GM18505 (cell line): Measurements from ENCODE around the gene CISH.

Experiments used
- ATAC-seq: cut with Tn5 transposase; IDR thresholded peaks from one replicate; pipeline ENCODE4 v1.9.1; 2021; ENCODE audit not compliant: unreplicated experiment
- POLR2A ChIP-seq: IDR thresholded peaks from 4 replicates; pipeline ENCODE4 v1.6.1; 2011; ENCODE audit warnings: borderline replicate concordance; ENCODE audit not compliant: insufficient read depth, insufficient read length; ENCODE audit errors: extremely low read depth

Gene CISH

DNA sequence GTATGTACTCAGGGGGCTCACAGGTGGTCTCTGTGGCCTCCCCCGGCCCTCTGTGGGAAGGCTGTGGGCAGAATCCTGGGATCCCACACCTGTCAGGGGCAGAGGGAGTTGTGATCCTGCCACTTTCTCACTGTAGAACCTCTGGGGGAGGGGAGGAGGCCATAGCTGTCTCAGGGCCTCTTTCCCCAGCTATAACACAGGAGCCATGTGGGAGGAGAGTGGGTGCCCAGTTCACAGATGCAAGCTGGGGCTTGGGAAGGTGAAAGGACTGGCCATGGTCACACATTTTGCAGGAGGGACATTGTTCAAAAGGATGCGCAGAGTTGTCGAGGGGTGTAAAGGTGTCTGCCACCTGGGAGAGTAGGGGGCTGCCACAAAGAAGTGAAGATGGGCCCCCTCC, 17.0 kb upstream of the CISH start:
- no peak for ATAC-seq
- no peak for TF ChIP-seq POLR2A

DNA sequence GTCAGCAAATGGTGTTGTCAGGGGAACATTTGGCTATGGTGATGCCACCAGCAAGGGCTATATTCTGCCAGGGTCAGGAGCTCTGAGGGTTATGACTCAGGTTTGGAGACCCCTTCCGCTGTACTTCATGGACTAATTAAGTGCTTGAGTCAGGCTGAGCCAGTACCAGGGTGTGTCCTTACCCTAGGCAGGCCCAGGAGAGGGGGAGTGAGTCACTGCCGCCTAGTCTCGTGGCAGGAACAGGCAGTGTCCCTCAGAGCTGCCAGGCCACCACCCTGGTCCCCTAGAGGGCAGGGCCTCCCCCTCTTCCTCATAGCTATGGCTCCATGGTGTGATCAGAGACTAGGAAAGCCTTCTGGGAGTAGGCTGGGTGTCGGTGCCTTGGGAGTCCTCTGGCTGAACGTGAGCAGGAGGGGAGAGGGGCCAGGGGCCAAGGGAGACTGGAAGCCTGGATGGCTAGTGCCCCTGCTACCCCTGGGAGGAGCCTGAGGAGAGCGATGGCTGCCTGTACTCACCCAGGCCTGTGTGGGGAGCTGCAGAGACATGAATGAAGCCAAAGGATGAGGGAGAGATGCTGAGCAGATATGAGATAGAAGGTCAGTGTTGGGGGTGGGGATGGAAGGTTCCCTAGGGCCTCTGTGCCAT, 16.0 kb upstream of the CISH start:
- ATAC-seq, result no peak
- no peak for TF ChIP-seq POLR2A

DNA sequence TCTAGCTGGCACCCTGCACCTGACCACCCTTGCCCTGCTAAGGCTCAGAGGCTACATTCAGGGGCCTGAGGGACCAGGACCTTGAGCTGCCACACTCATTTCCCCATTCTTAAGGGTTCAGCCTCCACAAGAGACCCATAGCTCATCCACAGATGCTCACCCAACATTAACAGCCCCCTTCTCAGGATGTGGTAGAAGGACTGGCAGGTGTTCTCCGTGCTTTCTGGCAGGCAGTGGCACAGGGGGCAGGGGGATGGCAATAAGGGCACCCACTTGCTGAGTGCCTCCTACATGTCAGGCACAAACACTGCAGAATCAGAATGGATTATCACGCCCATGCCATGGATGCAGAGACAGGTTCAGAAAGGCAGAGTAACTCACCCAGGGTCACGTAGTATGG, 14.8 kb upstream of the CISH start:
- no peak for TF ChIP-seq POLR2A
- no peak for ATAC-seq

GRCh38 chr3:50625231-50626182, 13.9 kb upstream of the CISH start:
- TF ChIP-seq POLR2A, result no peak
- no peak for ATAC-seq

GRCh38 chr3:50624634-50625033, 13.1 kb upstream of the CISH start:
- TF ChIP-seq POLR2A, result no peak
- ATAC-seq, result no peak

DNA sequence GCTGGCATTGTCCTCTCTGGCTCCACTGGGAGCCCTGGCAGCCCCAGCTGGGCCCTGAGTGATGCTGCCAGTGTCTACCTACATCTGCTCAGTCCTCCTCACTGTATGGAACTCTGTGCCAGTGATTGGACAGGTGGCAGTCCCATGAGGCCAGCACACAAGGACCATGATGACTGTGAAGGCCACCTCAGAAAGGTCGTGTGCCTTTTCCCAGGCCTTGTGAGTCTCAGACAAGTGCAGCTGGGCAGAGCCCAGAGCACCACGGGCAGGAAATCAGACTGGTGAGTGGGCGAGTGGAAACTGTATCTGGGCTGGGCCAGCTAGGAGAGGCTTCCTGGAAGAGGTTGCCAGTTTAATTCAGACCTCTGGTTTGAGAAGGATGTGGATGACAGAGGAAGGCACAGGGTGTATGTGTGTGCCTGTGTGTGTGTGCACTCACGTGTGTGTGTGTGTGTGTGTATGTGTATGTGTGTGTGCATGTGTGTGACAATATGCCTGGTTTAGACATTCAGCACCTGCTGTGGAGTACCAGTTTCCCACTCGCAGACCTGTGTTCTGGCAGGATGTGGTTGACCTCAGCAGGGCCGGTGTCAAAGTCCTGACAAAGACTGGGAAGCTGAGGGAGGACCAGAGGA, 12.4 kb upstream of the CISH start:
- peak; percentile 42 for ATAC-seq
- no peak for TF ChIP-seq POLR2A

DNA sequence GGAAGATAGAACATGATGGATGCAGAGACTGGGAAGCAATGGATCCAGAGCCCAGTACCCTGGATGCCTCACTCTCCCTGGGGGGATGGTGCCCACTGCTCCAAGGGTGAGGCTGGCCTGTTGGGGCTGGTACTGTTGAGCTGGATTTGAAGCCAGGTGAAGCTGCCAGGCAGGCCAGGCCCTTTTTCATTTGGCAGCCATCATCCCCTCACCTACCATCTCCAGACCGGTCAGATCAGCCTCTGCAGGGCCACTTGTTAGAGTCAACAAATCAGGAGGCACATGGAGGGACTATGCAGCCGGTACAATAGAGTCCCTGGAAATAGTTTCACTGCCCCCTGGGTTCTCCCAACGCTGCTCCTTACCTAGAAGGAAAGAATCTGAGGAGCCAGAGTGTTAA, 11.3 kb upstream of the CISH start:
- no peak for ATAC-seq
- TF ChIP-seq POLR2A, result no peak

- ATAC-seq, result no peak
- no peak for TF ChIP-seq POLR2A
These were observed 9.2 kb upstream of the CISH start for GRCh38 chr3:50620820-50621219.

DNA sequence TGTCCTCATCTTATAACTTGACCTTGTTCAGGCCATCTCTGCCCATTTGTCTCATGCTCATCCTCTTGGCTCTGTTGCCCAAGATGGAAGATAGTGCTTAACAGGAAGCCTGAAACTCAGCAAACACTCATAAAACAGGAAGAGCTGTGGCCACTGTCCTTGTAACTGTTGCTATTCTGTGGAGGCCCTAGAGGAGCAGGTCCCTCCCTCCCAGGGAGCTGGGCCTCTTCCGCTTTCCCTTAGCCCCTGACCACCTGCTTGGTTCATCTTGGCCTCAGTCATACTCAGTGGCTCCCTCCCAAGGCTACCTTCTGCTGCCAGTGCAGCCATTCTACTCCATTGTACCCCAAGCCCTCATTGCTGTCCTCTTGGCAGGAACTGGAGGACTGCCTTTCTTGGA, 8.8 kb upstream of the CISH start:
- TF ChIP-seq POLR2A, result no peak
- ATAC-seq, result no peak

GRCh38 chr3:50617911-50618481, 6.4 kb upstream of the CISH start:
- no peak for TF ChIP-seq POLR2A
- no peak for ATAC-seq

- ATAC-seq, result peak; percentile 24
- TF ChIP-seq POLR2A, result peak; percentile 62
These were observed 5.7 kb upstream of the CISH start, which contains the start of gene MAPKAPK3 for GRCh38 chr3:50617096-50617791. MAPKAPK3 (plus strand) TSS chr3:50617151; CDS start chr3:50617566, 415 bp downstream.

GRCh38 chr3:50616770-50617095, 5.2 kb upstream of the CISH start:
- ATAC-seq, result peak; percentile 64
- TF ChIP-seq POLR2A, result peak; percentile 58
